ENCODE measurements around the gene PYGL.
A peak's percentile ranks its signal among the peaks of the same experiment; 100 is the strongest.

PYGL gene

GRCh38 chr14:50984036-50984710 is 39.9 kb upstream of the PYGL start:
- no peak for DNase-seq (ENCODE audit: low spot score)
- Histone ChIP-seq H2BK15ac (ENCODE audit: low read length) (no peak overlapping the region), H3K23ac (ENCODE audit: low read depth, low read length, poor library complexity) (no peak overlapping the region), H3K4ac (ENCODE audit: low read length) (no peak overlapping the region), H3K4me1 (ENCODE audit: control insufficient read depth in 2 of 2, insufficient read depth in 1 of 2, low read depth in 1 of 2, low read length in 2 of 2) (peaks cover 7 to 9% of the 10 kb centered on the region in 2 donors), H3K27me3 (ENCODE audit: control insufficient read depth in 3 of 3, insufficient read depth in 3 of 3, low read depth in 1 of 3, low read length in 3 of 3) (no peaks in the 10 kb centered on the region), H2AFZ (ENCODE audit: low read length) (no peak overlapping the region), H3K4me2 (ENCODE audit: insufficient read depth, low read length, poor library complexity, severe bottlenecking) (no peak overlapping the region), H2BK120ac (ENCODE audit: low read depth, low read length) (no peak overlapping the region), H3K9ac (ENCODE audit: low read depth, low read length, poor library complexity) (no peak overlapping the region), H3K18ac (ENCODE audit: low read length) (no peak overlapping the region), H3K4me3 (ENCODE audit: low read length in 2 of 2) (no peak overlapping the region), H3K14ac (ENCODE audit: low read length) (no peak overlapping the region), H2BK5ac (ENCODE audit: low read length) (no peak overlapping the region), H2BK12ac (ENCODE audit: low read length) (no peak overlapping the region), H2AK5ac (ENCODE audit: low read depth, low read length) (no peak overlapping the region), H4K91ac (ENCODE audit: low read depth, low read length, poor library complexity) (no peak overlapping the region), H4K8ac (ENCODE audit: low read depth, low read length) (no peak overlapping the region), H3K27ac (replicated peaks; ENCODE audit: low read length) (no peak overlapping the region), H3K36me3 (replicated peaks in 1 of 2; ENCODE audit: control insufficient read depth in 2 of 2, insufficient read depth in 2 of 2, low read length in 2 of 2) (no peaks in the 10 kb centered on the region), H3K79me1 (ENCODE audit: low read depth, low read length) (no peaks in the 10 kb centered on the region), H3K9me3 (replicated peaks in 1 of 2; ENCODE audit: control insufficient read depth in 2 of 2, insufficient read depth in 1 of 2, low read depth in 1 of 2, low read length in 2 of 2) (no peaks in the 10 kb centered on the region)
- no CpG with 5 or more reads among the region's 2 CpGs for WGBS, 2 donors (ENCODE audit: extremely low coverage in 2 of 2, insufficient read length in 2 of 2, insufficient replicate concordance in 1 of 2)

- Histone ChIP-seq H3K27me3 (ENCODE audit: control insufficient read depth in 3 of 3, insufficient read depth in 3 of 3, low read depth in 1 of 3, low read length in 3 of 3) (no peaks in the 10 kb centered on the region), H3K27ac (replicated peaks; ENCODE audit: low read length) (no peak overlapping the region)
- no CpG with 5 or more reads among the region's 5 CpGs for WGBS, 2 donors (ENCODE audit: extremely low coverage in 2 of 2, insufficient read length in 2 of 2, insufficient replicate concordance in 1 of 2)
Observed at GRCh38 chr14:50979941-50980850, 35.9 kb upstream of the PYGL start.

GRCh38 chr14:50978888-50979287 is 34.6 kb upstream of the PYGL start:
- no peak overlapping the region for H2BK120ac ChIP-seq (ENCODE audit: low read depth, low read length)
- no peak overlapping the region for H3K14ac ChIP-seq (ENCODE audit: low read length)
- no peak overlapping the region for H2BK5ac ChIP-seq (ENCODE audit: low read length)
- H3K27ac ChIP-seq (replicated peaks; ENCODE audit: low read length), result no peak overlapping the region
- H3K23ac ChIP-seq (ENCODE audit: low read depth, low read length, poor library complexity), result no peak overlapping the region
- H3K9ac ChIP-seq (ENCODE audit: low read depth, low read length, poor library complexity), result no peak overlapping the region
- no peaks in the 10 kb centered on the region for H3K79me1 ChIP-seq (ENCODE audit: low read depth, low read length)
- H4K91ac ChIP-seq (ENCODE audit: low read depth, low read length, poor library complexity), result no peak overlapping the region
- no peaks in the 10 kb centered on the region for H3K4me1 ChIP-seq (ENCODE audit: control insufficient read depth in 2 of 2, insufficient read depth in 1 of 2, low read depth in 1 of 2, low read length in 2 of 2)
- no peak overlapping the region for H3K18ac ChIP-seq (ENCODE audit: low read length)
- H4K8ac ChIP-seq (ENCODE audit: low read depth, low read length), result no peak overlapping the region
- no CpG with 5 or more reads among the region's 4 CpGs for WGBS, 2 donors (ENCODE audit: extremely low coverage in 2 of 2, insufficient read length in 2 of 2, insufficient replicate concordance in 1 of 2)
- H3K9me3 ChIP-seq (replicated peaks in 1 of 2; ENCODE audit: control insufficient read depth in 2 of 2, insufficient read depth in 1 of 2, low read depth in 1 of 2, low read length in 2 of 2), result no peaks in the 10 kb centered on the region
- no peak overlapping the region for H3K4me2 ChIP-seq (ENCODE audit: insufficient read depth, low read length, poor library complexity, severe bottlenecking)
- H2AFZ ChIP-seq (ENCODE audit: low read length), result no peak overlapping the region
- no peak overlapping the region for H3K4me3 ChIP-seq (ENCODE audit: low read length in 2 of 2)
- H2BK12ac ChIP-seq (ENCODE audit: low read length), result no peak overlapping the region
- H3K27me3 ChIP-seq (ENCODE audit: control insufficient read depth in 3 of 3, insufficient read depth in 3 of 3, low read depth in 1 of 3, low read length in 3 of 3), result no peaks in the 10 kb centered on the region
- H3K36me3 ChIP-seq (replicated peaks in 1 of 2; ENCODE audit: control insufficient read depth in 2 of 2, insufficient read depth in 2 of 2, low read length in 2 of 2), result no peaks in the 10 kb centered on the region
- no peak for DNase-seq (ENCODE audit: low spot score)
- no peak overlapping the region for H2BK15ac ChIP-seq (ENCODE audit: low read length)
- H3K4ac ChIP-seq (ENCODE audit: low read length), result no peak overlapping the region
- H2AK5ac ChIP-seq (ENCODE audit: low read depth, low read length), result no peak overlapping the region

More at GRCh38 chr14:50979941-50980850, 35.9 kb upstream of the PYGL start:
- no peak overlapping the region for H2AK5ac ChIP-seq (ENCODE audit: low read depth, low read length)
- H3K9ac ChIP-seq (ENCODE audit: low read depth, low read length, poor library complexity), result no peak overlapping the region
- no peak overlapping the region for H2BK15ac ChIP-seq (ENCODE audit: low read length)
- H4K91ac ChIP-seq (ENCODE audit: low read depth, low read length, poor library complexity), result no peak overlapping the region
- H3K9me3 ChIP-seq (replicated peaks in 1 of 2; ENCODE audit: control insufficient read depth in 2 of 2, insufficient read depth in 1 of 2, low read depth in 1 of 2, low read length in 2 of 2), result no peaks in the 10 kb centered on the region
- H3K79me1 ChIP-seq (ENCODE audit: low read depth, low read length), result no peaks in the 10 kb centered on the region
- H3K4me2 ChIP-seq (ENCODE audit: insufficient read depth, low read length, poor library complexity, severe bottlenecking), result no peak overlapping the region
- H4K8ac ChIP-seq (ENCODE audit: low read depth, low read length), result no peak overlapping the region
- no peak overlapping the region for H3K23ac ChIP-seq (ENCODE audit: low read depth, low read length, poor library complexity)
- no peak overlapping the region for H3K18ac ChIP-seq (ENCODE audit: low read length)
- no peak overlapping the region for H3K4me3 ChIP-seq (ENCODE audit: low read length in 2 of 2)
- no peak overlapping the region for H2BK12ac ChIP-seq (ENCODE audit: low read length)
- no peak overlapping the region for H3K4ac ChIP-seq (ENCODE audit: low read length)
- no peak for DNase-seq (ENCODE audit: low spot score)
- no peak overlapping the region for H2BK120ac ChIP-seq (ENCODE audit: low read depth, low read length)
- no peak overlapping the region for H3K14ac ChIP-seq (ENCODE audit: low read length)
- no peak overlapping the region for H2AFZ ChIP-seq (ENCODE audit: low read length)
- H3K4me1 ChIP-seq (ENCODE audit: control insufficient read depth in 2 of 2, insufficient read depth in 1 of 2, low read depth in 1 of 2, low read length in 2 of 2), result no peaks in the 10 kb centered on the region
- H3K36me3 ChIP-seq (replicated peaks in 1 of 2; ENCODE audit: control insufficient read depth in 2 of 2, insufficient read depth in 2 of 2, low read length in 2 of 2), result no peaks in the 10 kb centered on the region
- H2BK5ac ChIP-seq (ENCODE audit: low read length), result no peak overlapping the region

GRCh38 chr14:50978529-50978871 is 34.2 kb upstream of the PYGL start:
- Histone ChIP-seq H3K23ac (ENCODE audit: low read depth, low read length, poor library complexity) (no peak overlapping the region), H2BK5ac (ENCODE audit: low read length) (no peak overlapping the region), H3K9ac (ENCODE audit: low read depth, low read length, poor library complexity) (no peak overlapping the region), H3K27ac (replicated peaks; ENCODE audit: low read length) (no peak overlapping the region), H2BK12ac (ENCODE audit: low read length) (no peak overlapping the region), H3K14ac (ENCODE audit: low read length) (no peak overlapping the region), H3K18ac (ENCODE audit: low read length) (peak overlapping the region; percentile 44), H3K4me1 (ENCODE audit: control insufficient read depth in 2 of 2, insufficient read depth in 1 of 2, low read depth in 1 of 2, low read length in 2 of 2) (no peaks in the 10 kb centered on the region), H3K4me2 (ENCODE audit: insufficient read depth, low read length, poor library complexity, severe bottlenecking) (no peak overlapping the region), H4K91ac (ENCODE audit: low read depth, low read length, poor library complexity) (no peak overlapping the region), H2BK15ac (ENCODE audit: low read length) (no peak overlapping the region), H3K4me3 (ENCODE audit: low read length in 2 of 2) (no peak overlapping the region), H3K9me3 (replicated peaks in 1 of 2; ENCODE audit: control insufficient read depth in 2 of 2, insufficient read depth in 1 of 2, low read depth in 1 of 2, low read length in 2 of 2) (no peaks in the 10 kb centered on the region), H3K79me1 (ENCODE audit: low read depth, low read length) (no peaks in the 10 kb centered on the region), H2BK120ac (ENCODE audit: low read depth, low read length) (no peak overlapping the region), H3K27me3 (ENCODE audit: control insufficient read depth in 3 of 3, insufficient read depth in 3 of 3, low read depth in 1 of 3, low read length in 3 of 3) (no peaks in the 10 kb centered on the region), H3K4ac (ENCODE audit: low read length) (no peak overlapping the region), H3K36me3 (replicated peaks in 1 of 2; ENCODE audit: control insufficient read depth in 2 of 2, insufficient read depth in 2 of 2, low read length in 2 of 2) (no peaks in the 10 kb centered on the region), H2AK5ac (ENCODE audit: low read depth, low read length) (no peak overlapping the region), H4K8ac (ENCODE audit: low read depth, low read length) (no peak overlapping the region), H2AFZ (ENCODE audit: low read length) (no peak overlapping the region)
- no CpG with 5 or more reads among the region's 3 CpGs for WGBS, 2 donors (ENCODE audit: extremely low coverage in 2 of 2, insufficient read length in 2 of 2, insufficient replicate concordance in 1 of 2)
- no peak for DNase-seq (ENCODE audit: low spot score)
